Effector memory CD8-positive, alpha-beta T cell (primary cell): ENCODE data around the gene NABP1.

Source experiments
- ATAC-seq: fragments of 150-1000 bp; cut with Tn5 transposase; replicated peaks from 2 replicates; pipeline ENCODE4 v1.10.0; 2021; ENCODE audit warnings: mild to moderate bottlenecking, moderate library complexity
- DNase-seq, 3 experiments: peaks; one replicate each; pipeline ENCODE4 v3.0.0; 2021
- H3K27ac Mint-ChIP-seq, 2 donors: one replicate each; pipeline ENCODE4 v1.8.0; 2022; ENCODE audit warnings: mild to moderate bottlenecking in 2 of 2, mixed read lengths in 2 of 2, moderate library complexity in 2 of 2
- H3K27me3 Mint-ChIP-seq, 2 donors: one replicate each; pipeline ENCODE4 v1.8.0; 2022; ENCODE audit warnings: mixed read lengths in 2 of 2
- H3K36me3 Mint-ChIP-seq: one replicate; pipeline ENCODE4 v1.8.0; 2022; ENCODE audit warnings: mild to moderate bottlenecking, moderate library complexity, mixed read lengths; ENCODE audit not compliant: insufficient read depth
- H3K4me1 Mint-ChIP-seq, 2 donors: one replicate each; pipeline ENCODE4 v1.8.0; 2022; ENCODE audit warnings: low read depth in 2 of 2, mixed read lengths in 2 of 2
- H3K4me3 Mint-ChIP-seq, 2 donors: one replicate each; pipeline ENCODE4 v1.8.0; 2022; ENCODE audit warnings: mild to moderate bottlenecking in 2 of 2, mixed read lengths in 2 of 2, moderate library complexity in 2 of 2
- H3K9me3 Mint-ChIP-seq, 2 donors: one replicate each; pipeline ENCODE4 v1.8.0; 2022; ENCODE audit warnings: mixed read lengths in 2 of 2

Gene NABP1

DNA sequence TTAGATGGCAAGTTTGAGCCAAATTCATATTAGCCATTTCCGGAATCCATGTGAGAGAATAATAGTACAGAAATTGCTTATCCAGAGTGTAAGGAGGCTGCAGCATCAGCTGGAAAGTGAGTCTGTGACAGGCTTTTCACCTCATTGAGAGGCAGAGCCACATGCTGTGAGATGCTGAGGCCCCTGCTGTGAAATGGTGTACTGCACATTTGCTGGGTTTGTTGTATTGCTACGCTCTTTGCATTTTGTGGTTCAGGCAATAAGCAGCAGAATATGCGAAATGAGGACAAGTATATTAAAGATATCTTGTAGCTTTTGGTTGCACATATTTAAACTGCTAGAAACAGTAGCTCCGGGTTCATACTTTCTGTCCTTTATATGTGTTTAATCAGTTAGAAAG is 37.0 kb downstream of the NABP1 start:
- Mint-ChIP-seq H3K27me3 (no peaks in the 10 kb centered on the region), H3K27ac (no peak overlapping the region), H3K9me3 (no peaks in the 10 kb centered on the region), H3K36me3 (peaks cover 2% of the 10 kb centered on the region), H3K4me1 (peaks cover 0 to under 1% of the 10 kb centered on the region in 2 donors), H3K4me3 (no peak overlapping the region)
- ATAC-seq: no peak
- no peak for DNase-seq

DNA sequence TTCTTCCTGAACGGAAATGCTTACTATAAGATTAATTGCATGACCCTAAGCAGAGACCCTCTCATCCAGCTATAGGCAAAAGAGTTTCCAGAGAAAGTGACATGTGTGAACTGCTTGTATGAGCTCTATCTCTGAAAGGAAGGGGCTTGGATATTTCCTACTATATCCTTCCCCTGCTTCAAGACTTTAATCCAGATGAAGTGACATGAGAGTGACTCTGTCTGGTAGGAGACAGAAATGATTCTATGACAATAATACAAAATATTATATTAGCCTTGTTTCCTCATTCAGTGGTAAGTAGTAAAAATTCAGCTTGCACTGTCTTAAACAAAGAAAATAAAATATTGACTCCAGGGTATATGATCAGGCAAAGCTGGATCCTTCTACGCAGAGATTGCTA is 37.5 kb downstream of the NABP1 start:
- H3K4me1 Mint-ChIP-seq: no peaks in the 10 kb centered on the region
- DNase-seq (no peak), ATAC-seq (no peak)
- no peaks in the 10 kb centered on the region for H3K27me3 Mint-ChIP-seq
- peaks cover 2% of the 10 kb centered on the region for H3K36me3 Mint-ChIP-seq
- H3K27ac Mint-ChIP-seq: no peak overlapping the region
- no peaks in the 10 kb centered on the region for H3K9me3 Mint-ChIP-seq
- no peak overlapping the region for H3K4me3 Mint-ChIP-seq

DNA sequence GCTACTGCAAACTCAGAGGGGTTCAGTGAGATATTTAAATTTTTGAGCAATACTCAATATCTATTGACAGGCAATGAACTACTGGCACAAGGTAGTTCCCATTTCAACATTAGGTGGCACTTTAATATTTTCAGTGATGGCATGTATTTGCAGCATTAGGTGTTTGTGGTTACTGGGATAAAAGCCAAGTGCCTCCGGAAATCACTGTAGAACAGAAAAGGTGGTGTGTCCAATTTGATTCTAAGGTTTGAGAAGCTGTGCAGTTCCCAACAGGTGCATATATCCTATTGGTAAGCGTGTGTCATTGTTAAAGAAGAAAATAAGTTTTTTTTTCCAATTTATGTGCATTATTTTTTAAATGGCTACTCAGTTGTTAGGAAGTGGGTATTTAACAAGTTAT is 41.3 kb downstream of the NABP1 start:
- Mint-ChIP-seq H3K27me3 (no peaks in the 10 kb centered on the region), H3K4me1 (no peaks in the 10 kb centered on the region), H3K27ac (no peak overlapping the region), H3K4me3 (no peak overlapping the region), H3K9me3 (no peaks in the 10 kb centered on the region), H3K36me3 (no peaks in the 10 kb centered on the region)
- ATAC-seq (no peak), DNase-seq (no peak)

DNA sequence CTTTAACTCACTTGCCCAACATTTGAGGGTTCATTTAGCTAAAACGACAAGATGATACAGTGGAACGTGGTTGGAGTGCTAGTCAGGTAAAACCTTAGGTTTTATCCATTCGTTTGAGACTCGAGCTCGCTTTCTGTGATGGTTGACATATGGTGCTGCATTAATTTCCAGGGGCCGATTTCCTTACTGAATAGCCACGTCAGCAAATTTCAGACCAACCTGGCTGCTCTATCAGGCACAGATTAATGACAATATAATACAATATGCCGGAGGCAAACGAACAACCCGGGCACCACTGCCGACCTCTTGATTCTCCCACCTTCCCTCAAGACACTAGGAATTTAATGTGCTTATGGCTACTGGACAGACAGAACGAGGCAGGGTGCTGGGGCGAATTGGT is 42.0 kb downstream of the NABP1 start:
- Mint-ChIP-seq H3K4me1 (no peaks in the 10 kb centered on the region), H3K27me3 (no peaks in the 10 kb centered on the region), H3K4me3 (no peak overlapping the region), H3K9me3 (no peaks in the 10 kb centered on the region), H3K36me3 (no peaks in the 10 kb centered on the region), H3K27ac (no peak overlapping the region)
- ATAC-seq (no peak), DNase-seq (no peak)

DNA sequence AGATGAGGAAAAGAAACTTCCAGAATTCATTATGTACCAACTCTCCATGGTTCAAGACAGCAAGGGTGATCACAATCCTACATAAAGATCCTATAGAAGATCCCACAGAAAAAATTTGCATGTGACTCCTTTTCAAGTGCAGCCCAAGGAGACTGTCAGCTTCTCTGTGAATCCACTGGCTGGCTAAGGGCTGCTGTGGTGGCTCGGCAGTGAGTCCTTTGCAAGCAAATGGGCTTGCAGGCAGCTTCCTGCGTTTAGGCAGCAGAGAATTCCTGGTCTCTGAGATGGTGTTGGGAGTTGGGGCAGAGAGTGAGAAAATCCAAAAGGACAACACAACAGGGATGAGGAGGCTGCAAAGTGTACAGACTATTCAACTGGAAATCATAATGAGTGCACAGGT is 43.4 kb downstream of the NABP1 start:
- H3K4me1 Mint-ChIP-seq: no peaks in the 10 kb centered on the region
- H3K27me3 Mint-ChIP-seq: peaks cover 0 to 6% of the 10 kb centered on the region in 2 donors
- no peaks in the 10 kb centered on the region for H3K9me3 Mint-ChIP-seq
- H3K4me3 Mint-ChIP-seq: no peak overlapping the region
- ATAC-seq (no peak), DNase-seq (no peak)
- no peaks in the 10 kb centered on the region for H3K36me3 Mint-ChIP-seq
- H3K27ac Mint-ChIP-seq: peak overlapping the region in 1 of 2 donors; percentile 30

DNA sequence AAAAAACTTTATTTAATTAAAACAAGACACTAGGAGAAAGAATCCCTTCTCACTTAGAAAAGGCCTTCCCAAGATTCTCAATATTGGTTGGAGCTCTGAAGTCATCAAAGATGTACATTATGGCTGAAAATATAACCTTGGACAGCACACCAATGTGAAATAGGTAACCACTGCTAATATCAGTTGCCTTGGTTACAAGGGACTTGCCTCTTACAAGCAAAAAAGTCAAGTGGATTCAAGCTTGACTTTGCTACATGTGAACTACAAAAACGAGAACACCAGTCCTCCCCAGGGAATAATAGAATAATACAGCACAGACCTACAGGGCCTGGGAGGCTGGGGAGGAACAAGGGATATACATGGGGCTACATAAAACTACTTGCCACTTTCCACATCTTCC is 46.1 kb downstream of the NABP1 start:
- H3K9me3 Mint-ChIP-seq: no peaks in the 10 kb centered on the region
- DNase-seq (no peak), ATAC-seq (no peak)
- H3K4me3 Mint-ChIP-seq: no peak overlapping the region
- no peaks in the 10 kb centered on the region for H3K36me3 Mint-ChIP-seq
- peaks cover 0 to 6% of the 10 kb centered on the region in 2 donors for H3K27me3 Mint-ChIP-seq
- H3K4me1 Mint-ChIP-seq: no peaks in the 10 kb centered on the region
- no peak overlapping the region for H3K27ac Mint-ChIP-seq

DNA sequence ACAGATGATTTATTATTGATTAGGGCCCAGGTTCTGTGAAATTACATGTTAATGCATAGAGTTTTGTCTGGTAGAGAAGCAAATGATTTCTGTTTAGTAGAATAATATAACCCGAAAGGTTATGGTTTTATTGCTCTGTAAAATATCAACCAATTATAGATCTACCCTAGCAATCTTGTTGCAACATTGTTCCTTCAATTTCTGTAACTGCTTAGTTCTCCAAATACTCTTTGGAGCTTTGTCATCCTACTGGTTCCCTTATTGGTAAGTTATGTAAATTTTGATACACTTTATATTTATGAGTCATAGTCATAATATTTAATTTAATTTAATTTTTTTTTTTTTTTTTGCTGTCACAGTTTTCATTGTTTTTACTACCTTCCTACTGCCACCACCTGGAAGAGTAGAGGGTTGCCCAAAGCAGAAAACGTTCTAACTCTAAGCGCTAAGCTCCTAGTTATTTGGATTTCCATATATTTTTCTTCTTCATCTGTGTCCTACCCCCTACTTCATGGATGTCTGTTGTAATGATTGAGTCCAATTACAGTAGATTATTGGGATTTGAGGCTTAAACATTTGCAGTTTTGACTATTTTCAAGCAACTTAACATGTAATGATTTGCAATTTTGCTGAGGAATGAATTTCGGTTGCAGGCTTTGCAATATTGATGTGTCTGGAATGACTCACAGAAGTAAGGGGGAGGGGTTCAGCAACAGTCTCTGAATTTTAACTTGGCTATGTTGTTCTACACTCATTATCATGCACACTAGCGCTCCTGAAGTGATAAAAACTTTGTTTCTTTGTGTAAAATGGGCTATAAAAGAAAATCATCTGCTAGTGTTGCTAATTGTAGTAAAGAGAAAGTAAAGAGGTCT is 51.1 kb downstream of the NABP1 start:
- H3K4me3 Mint-ChIP-seq: no peak overlapping the region
- no peaks in the 10 kb centered on the region for H3K9me3 Mint-ChIP-seq
- no peak for ATAC-seq
- H3K27ac Mint-ChIP-seq: no peak overlapping the region
- H3K36me3 Mint-ChIP-seq: no peaks in the 10 kb centered on the region
- no peaks in the 10 kb centered on the region for H3K4me1 Mint-ChIP-seq
- DNase-seq: no peak
- H3K27me3 Mint-ChIP-seq: peaks cover 0 to 6% of the 10 kb centered on the region in 2 donors

DNA sequence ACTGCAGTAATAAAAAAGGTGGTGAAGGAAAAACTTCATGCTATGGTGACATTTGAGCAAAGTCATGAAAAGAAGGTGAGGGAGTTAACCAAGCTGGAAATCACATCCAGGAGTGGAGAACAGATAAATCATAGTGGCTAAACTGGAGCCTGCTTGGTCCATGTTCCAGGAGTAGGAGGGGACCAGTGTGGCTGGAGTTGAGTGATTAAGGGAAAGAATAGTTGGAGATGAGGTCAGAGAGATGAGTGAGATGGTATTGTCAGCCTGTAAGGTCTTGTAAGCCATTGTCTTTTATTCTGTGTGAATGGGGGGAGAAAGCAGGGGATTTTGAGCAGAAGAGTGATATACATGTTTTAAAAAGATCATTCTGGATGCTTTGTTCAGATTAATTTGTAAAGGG is 52.3 kb downstream of the NABP1 start:
- peaks cover 0 to 6% of the 10 kb centered on the region in 2 donors for H3K27me3 Mint-ChIP-seq
- no peak for ATAC-seq

More for the DNA sequence above, 52.3 kb downstream of the NABP1 start:
- no peak overlapping the region for H3K27ac Mint-ChIP-seq
- no peaks in the 10 kb centered on the region for H3K4me1 Mint-ChIP-seq
- no peaks in the 10 kb centered on the region for H3K36me3 Mint-ChIP-seq
- DNase-seq: no peak
- H3K4me3 Mint-ChIP-seq: no peak overlapping the region
- H3K9me3 Mint-ChIP-seq: no peaks in the 10 kb centered on the region
